Stimulated activated CD8-positive, alpha-beta memory T cell treated with anti-CD3 and anti-CD28 coated beads, Interleukin-2, amount 100 ng/mL, for 48 hours (primary cell): ENCODE results near the gene FAM83E.

ENCODE experiments used
- DNase-seq, 2 donors: peaks; one replicate each; pipeline ENCODE4 v3.0.0-alpha.2; 2020; ENCODE audit warnings: low read depth in 2 of 2

Gene FAM83E

GRCh38 chr19:48575931-48576622 is 38.8 kb downstream of the FAM83E start:
- no peak for DNase-seq

GRCh38 chr19:48573163-48573505 is 41.7 kb downstream of the FAM83E start:
- DNase-seq = no peak

- DNase-seq = no peak
Measured at GRCh38 chr19:48571378-48572162, 43.3 kb downstream of the FAM83E start.

- no peak for DNase-seq
Measured at GRCh38 chr19:48569814-48570213, 45.1 kb downstream of the FAM83E start.

- DNase-seq = no peak
Measured at GRCh38 chr19:48568345-48568886, 46.5 kb downstream of the FAM83E start.

GRCh38 chr19:48565090-48565489 is 49.8 kb downstream of the FAM83E start:
- DNase-seq = no peak
